Stimulated activated CD4-positive, alpha-beta T cell treated with anti-CD3 and anti-CD28 coated beads, Interleukin-12 subunit alpha, Interleukin-12 subunit beta, amount 100 ng/mL, for 48 hours (primary cell): ENCODE results near the gene TCEAL7.

Experiments
- DNase-seq, 3 donors: peaks; one replicate each; pipeline ENCODE4 v3.0.0-alpha.2; 2020; ENCODE audit warnings: low read depth in 2 of 3, low spot score in 1 of 3

The TCEAL7 gene

DNA sequence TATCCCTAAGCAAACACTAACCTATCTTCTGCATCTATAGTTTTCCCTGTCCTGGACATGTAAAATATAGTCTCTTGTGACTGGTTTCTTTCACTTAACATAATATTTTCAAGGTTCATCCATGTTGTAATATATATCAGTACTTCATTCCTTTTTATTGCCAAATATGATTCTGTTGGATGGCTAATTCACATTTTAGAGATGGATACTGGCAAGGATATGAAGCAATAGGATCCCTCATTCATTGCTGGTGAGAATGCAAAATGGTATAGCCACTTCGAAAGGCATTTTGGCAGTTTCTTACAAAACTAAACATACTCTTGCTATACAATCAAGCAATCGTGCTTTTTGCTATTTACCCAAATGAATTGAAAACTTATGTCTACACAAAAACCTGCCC, 33.0 kb downstream of the TCEAL7 start:
- DNase-seq: no peak

GRCh38 chrX:103367502-103367901, 37.5 kb downstream of the TCEAL7 start:
- no peak for DNase-seq

- no peak for DNase-seq
Observed at GRCh38 chrX:103369479-103369878, 39.4 kb downstream of the TCEAL7 start.

DNA sequence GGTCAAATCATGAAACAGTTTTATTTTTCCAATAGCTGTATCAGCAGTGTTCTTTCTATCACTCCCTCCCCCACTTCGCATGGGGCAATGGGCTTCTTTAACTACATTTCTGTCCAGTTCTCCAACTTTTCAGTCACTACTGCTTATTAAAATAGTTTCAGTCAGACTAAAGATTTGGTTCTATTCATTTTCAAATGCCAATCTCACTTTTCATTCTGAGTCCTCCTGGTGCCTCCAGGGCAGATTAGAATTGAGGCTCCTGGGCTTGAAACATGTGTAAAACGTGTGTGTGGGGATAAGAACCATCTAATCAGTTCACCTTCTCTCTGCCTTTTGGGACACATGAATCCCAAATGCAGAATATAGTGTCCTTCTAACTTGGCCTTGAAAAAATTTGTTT, 42.8 kb downstream of the TCEAL7 start:
- no peak for DNase-seq

- DNase-seq: no peak
Observed at GRCh38 chrX:103373581-103373980, 43.5 kb downstream of the TCEAL7 start.

GRCh38 chrX:103376118-103376978, 46.3 kb downstream of the TCEAL7 start, which contains the start of gene BEX3:
Gene BEX3, plus strand, starts transcription at chrX:103376538. Its CDS starts 984 bp downstream, at chrX:103377522.
- peak in 1 of 3 donors; percentile 3 for DNase-seq

- no peak for DNase-seq
Observed at GRCh38 chrX:103376979-103377324, 46.9 kb downstream of the TCEAL7 start.

DNA sequence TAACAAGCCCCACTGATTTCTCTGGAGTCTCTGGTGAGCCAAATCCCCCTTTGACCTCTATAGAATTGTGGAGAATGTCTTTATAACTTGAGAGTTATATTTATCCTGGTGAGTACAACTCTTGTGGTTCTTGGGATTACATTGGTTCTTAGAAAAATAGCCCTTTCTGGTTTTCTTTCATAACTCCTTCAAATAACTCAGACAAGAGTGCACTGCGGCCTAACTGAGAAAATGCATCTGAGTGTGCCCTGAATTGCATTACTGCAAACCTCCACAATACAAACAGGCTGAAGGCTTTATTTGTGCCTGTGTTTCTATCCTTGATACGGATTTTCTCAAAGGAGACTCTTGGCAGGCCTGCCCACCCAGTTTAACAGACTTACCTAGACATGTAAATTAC, 49.0 kb downstream of the TCEAL7 start:
- no peak for DNase-seq
